ENCODE data around the gene SP3. TPM values are rescaled to one million over a fixed set of nuclear protein-coding genes. Genes with fewer than 3 reads are reported as not detected.

SP3 gene
- total and polyA plus RNA-seq, 9 of the 15 experiments (the other 6 are each of a cell fraction or from before 2014, with no cell fraction given): 12.0 to 106 (median 74.9) TPM

DNA sequence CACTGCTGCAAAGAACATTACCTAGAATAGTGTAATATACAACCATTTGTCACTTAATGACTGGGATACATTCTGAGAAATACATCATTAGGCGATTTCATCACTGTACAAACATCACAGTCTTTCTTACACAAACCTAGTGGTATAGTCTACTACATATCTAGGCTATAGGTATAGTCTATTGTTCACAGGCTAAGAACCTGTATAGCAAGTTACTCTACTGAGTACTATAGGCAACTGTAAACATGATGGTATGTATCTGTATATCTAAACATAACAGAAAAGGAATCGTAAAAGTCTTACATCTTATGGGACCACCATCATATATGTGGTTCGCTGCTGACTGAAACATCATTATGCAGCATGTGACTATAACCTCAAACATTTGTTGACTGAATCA is 21.4 kb downstream of the SP3 start:
- Histone ChIP-seq H3K4me1 (replicated peaks in 1 of 2; ENCODE audit: control insufficient read depth in 2 of 2, insufficient read depth in 2 of 2, low read length in 2 of 2) (peaks cover 17 to 36% of the 10 kb centered on the region in 2 experiments), H3K27ac (ENCODE audit: extremely low read depth, low read depth, low read length) (no peak overlapping the region)

More for the DNA sequence above, 21.4 kb downstream of the SP3 start:
- FAIRE-seq (no peak), DNase-seq (ENCODE audit: extremely low read depth in 1 of 4, low spot score in 3 of 4) (no peak), ATAC-seq (no peak)
- peaks cover 6% of the 10 kb centered on the region for H3K9me1 ChIP-seq (ENCODE audit: control insufficient read depth, insufficient read depth, low read length)
- no peaks in the 10 kb centered on the region for H3K27me3 ChIP-seq (ENCODE audit: control insufficient read depth in 2 of 2, insufficient read depth in 2 of 2, low read length in 2 of 2)
- H3K4me3 ChIP-seq: no peak overlapping the region
- H3K4me2 ChIP-seq (ENCODE audit: insufficient read depth, low read length): no peak overlapping the region
- intact Hi-C loops (cut with micrococcal nuclease): no loop called here
- TF ChIP-seq CREBBP (IDR thresholded peaks at IDR 0.05; ENCODE audit: low read depth, low read length) (no peak), SIX5 (IDR thresholded peaks at IDR 0.05; ENCODE audit: borderline replicate concordance in 1 of 2, insufficient read depth in 1 of 2, low read depth in 1 of 2, low read length in 2 of 2) (no peak), PYGO2 (tag; IDR thresholded peaks at IDR 0.05) (no peak), RHOXF2B (CRISPR knock-in tag; conservative IDR thresholded peaks at IDR 0.05) (no peak), ZNF324 (CRISPR knock-in tag; IDR thresholded peaks at IDR 0.05) (no peak), EWSR1 (IDR thresholded peaks at IDR 0.05; ENCODE audit: borderline replicate concordance, low read depth, partially characterized antibody) (no peak), ZNF79 (CRISPR knock-in tag; IDR thresholded peaks at IDR 0.05; ENCODE audit: low read depth) (no peak), ZNF280B (CRISPR knock-in tag; IDR thresholded peaks at IDR 0.05) (no peak), KHSRP (IDR thresholded peaks at IDR 0.05) (no peak), CGGBP1 (CRISPR knock-in tag; IDR thresholded peaks at IDR 0.05) (no peak), GTF2E2 (tag; IDR thresholded peaks at IDR 0.05) (no peak), RUNX1 (IDR thresholded peaks at IDR 0.05; ENCODE audit: low read depth) (no peak), RBFOX2 (IDR thresholded peaks at IDR 0.05; ENCODE audit: low read depth, low read length) (no peak), ZNF589 (CRISPR knock-in tag; IDR thresholded peaks at IDR 0.05; ENCODE audit: low read depth) (no peak), MXI1 (IDR thresholded peaks at IDR 0.05; ENCODE audit: low read depth, low read length) (no peak), ZNF384 (IDR thresholded peaks at IDR 0.05; ENCODE audit: low read depth, low read length) (no peak), CBX8 (IDR thresholded peaks at IDR 0.05; ENCODE audit: borderline replicate concordance, extremely low read depth, low read depth, low read length, poor library complexity, severe bottlenecking) (no peak)
- TF ChIP-seq, protein P1, sequence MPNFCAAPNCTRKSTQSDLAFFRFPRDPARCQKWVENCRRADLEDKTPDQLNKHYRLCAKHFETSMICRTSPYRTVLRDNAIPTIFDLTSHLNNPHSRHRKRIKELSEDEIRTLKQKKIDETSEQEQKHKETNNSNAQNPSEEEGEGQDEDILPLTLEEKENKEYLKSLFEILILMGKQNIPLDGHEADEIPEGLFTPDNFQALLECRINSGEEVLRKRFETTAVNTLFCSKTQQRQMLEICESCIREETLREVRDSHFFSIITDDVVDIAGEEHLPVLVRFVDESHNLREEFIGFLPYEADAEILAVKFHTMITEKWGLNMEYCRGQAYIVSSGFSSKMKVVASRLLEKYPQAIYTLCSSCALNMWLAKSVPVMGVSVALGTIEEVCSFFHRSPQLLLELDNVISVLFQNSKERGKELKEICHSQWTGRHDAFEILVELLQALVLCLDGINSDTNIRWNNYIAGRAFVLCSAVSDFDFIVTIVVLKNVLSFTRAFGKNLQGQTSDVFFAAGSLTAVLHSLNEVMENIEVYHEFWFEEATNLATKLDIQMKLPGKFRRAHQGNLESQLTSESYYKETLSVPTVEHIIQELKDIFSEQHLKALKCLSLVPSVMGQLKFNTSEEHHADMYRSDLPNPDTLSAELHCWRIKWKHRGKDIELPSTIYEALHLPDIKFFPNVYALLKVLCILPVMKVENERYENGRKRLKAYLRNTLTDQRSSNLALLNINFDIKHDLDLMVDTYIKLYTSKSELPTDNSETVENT (CRISPR knock-in tag; IDR thresholded peaks at IDR 0.05): no peak
- in situ Hi-C loops (cut with MboI): loop anchor here (10.0 kb wide), 1 partner anchor 1221 kb away; the partner anchor contains the start of gene ATF2
- H3K79me2 ChIP-seq (ENCODE audit: control insufficient read depth, insufficient read depth, low read length): peaks cover 100% of the 10 kb centered on the region
- 83% methylated on average over 3 of the region's 3 CpGs for WGBS (ENCODE audit: insufficient coverage, low coverage, missing lambda C conversion rate)
- BruUV-seq (replicated peaks): no TSS peak
- peaks cover 13% of the 10 kb centered on the region for H3K36me3 ChIP-seq (ENCODE audit: control insufficient read depth, insufficient read depth, low read length)
- H3K9ac ChIP-seq (ENCODE audit: insufficient read depth in 1 of 2, low read depth in 2 of 2, low read length in 2 of 2): no peak overlapping the region
- H4K20me1 ChIP-seq (replicated peaks; ENCODE audit: control insufficient read depth, insufficient read depth, low read length): peaks cover 33% of the 10 kb centered on the region
- ChIA-PET POLR2A (no interaction called here), CTCF (ENCODE audit: low intra/inter-chr PET ratio) (no interaction called here)
- no peaks in the 10 kb centered on the region for H3K9me3 ChIP-seq (replicated peaks; ENCODE audit: control insufficient read depth, insufficient read depth, low read depth, low read length)
- no peak overlapping the region for H2AFZ ChIP-seq (ENCODE audit: low read depth, low read length)

All from K562 (cell line).